LHCN-M2 (cell line): ENCODE data around the gene KCNS1. TPM values are rescaled to one million over a fixed set of nuclear protein-coding genes. Genes with fewer than 3 reads are reported as not detected.
A peak's percentile ranks its signal among the peaks of the same experiment; 100 is the strongest.
"Not testable (repeated sequence)": the region's sequence is repeated elsewhere in the genome, so short reads cannot be mapped to it uniquely, and the experiment has no call there.

Experiments
- DNase-seq: peaks from one replicate; pipeline ENCODE4 v3.0.0-alpha.2; 2012; ENCODE audit warnings: low read depth
- polyA plus RNA-seq: library from polyadenylated mRNA; unstranded; fragments of >200 nt; gene quantifications from one replicate; pipeline ENCODE4 v1.2.1, GENCODE V29; 2012; ENCODE audit warnings: missing spikeins
- total RNA-seq: library from RNA; depleted of rRNA; stranded (reverse); fragments of >200 nt; gene quantifications from 2 replicates; pipeline ENCODE4 v1.2.3, GENCODE V29; 2014; rRNA removed

The KCNS1 gene, protein sequence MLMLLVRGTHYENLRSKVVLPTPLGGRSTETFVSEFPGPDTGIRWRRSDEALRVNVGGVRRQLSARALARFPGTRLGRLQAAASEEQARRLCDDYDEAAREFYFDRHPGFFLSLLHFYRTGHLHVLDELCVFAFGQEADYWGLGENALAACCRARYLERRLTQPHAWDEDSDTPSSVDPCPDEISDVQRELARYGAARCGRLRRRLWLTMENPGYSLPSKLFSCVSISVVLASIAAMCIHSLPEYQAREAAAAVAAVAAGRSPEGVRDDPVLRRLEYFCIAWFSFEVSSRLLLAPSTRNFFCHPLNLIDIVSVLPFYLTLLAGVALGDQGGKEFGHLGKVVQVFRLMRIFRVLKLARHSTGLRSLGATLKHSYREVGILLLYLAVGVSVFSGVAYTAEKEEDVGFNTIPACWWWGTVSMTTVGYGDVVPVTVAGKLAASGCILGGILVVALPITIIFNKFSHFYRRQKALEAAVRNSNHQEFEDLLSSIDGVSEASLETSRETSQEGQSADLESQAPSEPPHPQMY
- not detected in 2 replicates for total RNA-seq
- not detected for polyA plus RNA-seq

DNA sequence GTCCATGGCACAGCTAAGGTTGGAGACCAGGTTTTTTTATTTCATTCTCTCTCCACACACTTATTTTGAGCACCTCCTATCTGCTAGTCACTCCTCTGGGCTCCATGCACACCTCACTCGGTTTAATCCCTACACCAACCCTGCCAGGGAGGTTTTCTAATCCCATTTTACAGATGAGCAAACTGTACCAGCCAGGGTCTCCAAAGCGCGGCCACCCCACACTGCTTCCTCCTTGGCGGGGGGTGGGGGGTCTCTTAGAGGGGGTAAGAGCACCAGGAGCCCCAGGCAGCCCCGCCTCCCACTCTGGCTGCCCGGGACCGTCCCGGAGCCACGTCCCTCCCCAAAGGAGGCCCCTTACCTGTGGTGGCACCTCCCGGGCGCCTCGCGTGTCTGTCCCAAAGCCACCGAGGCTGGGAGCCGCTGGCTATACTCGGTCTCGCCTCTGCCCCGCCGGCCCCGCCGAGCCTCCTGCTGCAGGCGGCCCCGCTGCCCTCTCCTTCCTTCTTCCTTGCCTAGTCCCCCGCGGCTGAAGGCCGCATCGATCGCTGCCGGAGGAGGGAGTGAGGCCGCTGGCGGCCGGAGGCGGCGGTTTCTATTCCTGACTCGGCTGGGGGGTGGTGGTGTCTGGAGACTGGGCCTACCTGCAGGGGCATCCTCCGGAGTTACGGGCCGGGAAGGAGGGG lies at the start of gene KCNS1:
KCNS1 (minus strand) TSS at position 565 of the 683 bp plus-strand sequence. CDS start 1,891 bp downstream, outside the sequence.
- DNase-seq: no peak

GRCh38 chr20:45149062-45149461 lies 48.1 kb upstream of the KCNS1 start:
- DNase-seq: no peak

DNA sequence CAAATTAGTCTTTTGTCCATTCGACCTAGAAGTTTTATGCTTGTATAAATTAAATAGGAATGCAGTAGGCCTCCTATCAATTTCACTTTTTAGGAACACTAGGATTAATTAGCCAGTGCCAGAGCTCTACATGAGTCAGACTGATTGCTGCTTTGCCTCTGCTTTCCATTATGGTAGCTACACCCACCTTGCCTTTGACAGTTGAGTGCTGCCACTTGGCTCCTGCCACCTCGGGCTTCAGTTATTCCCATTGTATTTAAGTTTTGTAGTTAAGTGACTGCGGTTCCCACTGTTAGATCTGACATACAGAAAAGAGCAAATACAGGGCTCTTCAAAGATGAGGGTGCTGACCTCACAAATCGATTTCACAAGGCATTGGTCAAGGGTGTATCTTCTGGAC lies 39.9 kb upstream of the KCNS1 start:
- DNase-seq: no peak

- not testable (repeated sequence) for DNase-seq
These were observed 38.9 kb upstream of the KCNS1 start for GRCh38 chr20:45139733-45140375.

GRCh38 chr20:45138561-45139300 lies 37.8 kb upstream of the KCNS1 start:
- peak; percentile 5 for DNase-seq

GRCh38 chr20:45136911-45137310 lies 36.0 kb upstream of the KCNS1 start:
- no peak for DNase-seq

- no peak for DNase-seq
These were observed 27.2 kb upstream of the KCNS1 start for GRCh38 chr20:45128099-45128498.

GRCh38 chr20:45124365-45124764 lies 23.4 kb upstream of the KCNS1 start, which contains the start of gene WFDC12:
WFDC12 (minus strand) TSS chr20:45124465; CDS start chr20:45124447, 18 bp downstream.
- no peak for DNase-seq

DNA sequence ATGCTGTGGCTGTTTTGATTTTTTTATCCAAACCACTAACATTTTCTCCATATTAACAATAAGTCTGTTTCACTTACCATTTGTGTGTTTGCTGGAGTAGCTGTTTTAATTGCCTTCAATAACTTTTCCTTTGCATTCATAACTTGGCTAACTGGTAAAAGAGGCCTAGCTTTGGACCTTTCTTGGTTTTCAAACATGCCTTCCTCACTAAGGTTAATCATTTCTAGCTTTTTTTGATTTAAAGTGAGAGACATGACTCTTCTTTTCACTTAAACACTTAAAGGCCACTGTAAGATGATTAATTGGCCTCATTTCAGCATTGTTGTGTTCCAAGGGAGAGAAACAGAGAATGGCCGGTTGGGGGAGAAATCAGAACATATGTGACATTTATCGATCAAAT lies 20.5 kb upstream of the KCNS1 start:
- no peak for DNase-seq

- DNase-seq: no peak
These were observed 18.8 kb upstream of the KCNS1 start for GRCh38 chr20:45119556-45120266.

DNA sequence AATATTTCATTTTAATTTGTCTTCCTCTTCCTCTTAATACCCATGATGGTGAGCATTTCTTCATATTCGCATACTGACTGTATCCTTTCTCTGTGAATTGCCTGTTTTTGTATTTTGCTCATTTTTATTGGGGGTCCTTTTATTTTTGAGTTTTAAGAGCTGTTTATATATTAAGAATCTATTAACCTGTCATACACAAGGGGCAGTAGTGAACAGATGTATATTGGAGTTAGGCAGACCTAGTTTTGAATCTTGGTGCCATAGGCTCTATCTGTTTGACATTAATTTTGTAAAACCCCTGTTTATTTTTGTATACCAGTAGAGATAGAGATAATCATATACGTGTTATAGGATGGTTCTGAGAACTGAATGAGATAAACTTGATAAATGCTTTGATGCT lies 17.1 kb upstream of the KCNS1 start:
- no peak for DNase-seq

DNA sequence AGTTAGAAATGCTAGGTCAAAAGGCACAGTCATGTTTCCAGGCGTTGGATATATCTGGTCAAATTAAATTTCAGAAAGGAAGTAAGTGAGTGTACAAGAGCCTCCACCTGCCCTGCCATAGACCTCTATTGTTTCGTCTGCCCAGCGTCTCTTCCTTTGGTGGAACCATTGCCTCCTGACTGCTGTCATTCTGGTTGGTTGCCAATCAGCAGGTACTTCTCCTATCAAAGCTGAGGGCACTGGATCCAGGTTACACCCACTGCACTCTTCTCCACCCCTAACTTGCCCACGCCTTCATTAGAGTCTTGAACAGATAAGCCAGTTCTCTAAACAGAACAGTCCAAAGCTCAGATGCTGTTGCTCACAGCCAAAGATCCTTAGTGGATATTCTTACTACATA lies 16.7 kb upstream of the KCNS1 start:
- DNase-seq: no peak

DNA sequence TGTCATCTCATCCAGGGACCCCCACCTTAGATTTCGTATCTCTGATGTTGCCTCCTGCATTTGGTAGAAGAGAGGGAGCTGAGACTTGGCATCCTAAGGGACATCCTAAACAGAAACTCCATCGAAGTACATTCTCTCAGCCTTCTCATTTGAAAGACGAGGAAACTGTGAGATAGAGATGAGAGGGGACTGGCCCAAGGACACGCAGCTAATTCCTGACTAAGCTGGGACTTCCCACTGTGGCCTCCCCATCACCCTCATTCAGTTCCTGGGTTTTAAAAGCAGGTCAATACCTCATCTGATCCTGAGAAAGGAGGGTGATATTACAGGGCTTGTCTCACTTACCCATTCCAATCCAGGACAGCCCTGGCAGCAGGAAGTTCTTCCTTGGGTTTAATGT lies 14.9 kb upstream of the KCNS1 start:
- no peak for DNase-seq

GRCh38 chr20:45115386-45115774 lies 14.5 kb upstream of the KCNS1 start:
- no peak for DNase-seq

DNA sequence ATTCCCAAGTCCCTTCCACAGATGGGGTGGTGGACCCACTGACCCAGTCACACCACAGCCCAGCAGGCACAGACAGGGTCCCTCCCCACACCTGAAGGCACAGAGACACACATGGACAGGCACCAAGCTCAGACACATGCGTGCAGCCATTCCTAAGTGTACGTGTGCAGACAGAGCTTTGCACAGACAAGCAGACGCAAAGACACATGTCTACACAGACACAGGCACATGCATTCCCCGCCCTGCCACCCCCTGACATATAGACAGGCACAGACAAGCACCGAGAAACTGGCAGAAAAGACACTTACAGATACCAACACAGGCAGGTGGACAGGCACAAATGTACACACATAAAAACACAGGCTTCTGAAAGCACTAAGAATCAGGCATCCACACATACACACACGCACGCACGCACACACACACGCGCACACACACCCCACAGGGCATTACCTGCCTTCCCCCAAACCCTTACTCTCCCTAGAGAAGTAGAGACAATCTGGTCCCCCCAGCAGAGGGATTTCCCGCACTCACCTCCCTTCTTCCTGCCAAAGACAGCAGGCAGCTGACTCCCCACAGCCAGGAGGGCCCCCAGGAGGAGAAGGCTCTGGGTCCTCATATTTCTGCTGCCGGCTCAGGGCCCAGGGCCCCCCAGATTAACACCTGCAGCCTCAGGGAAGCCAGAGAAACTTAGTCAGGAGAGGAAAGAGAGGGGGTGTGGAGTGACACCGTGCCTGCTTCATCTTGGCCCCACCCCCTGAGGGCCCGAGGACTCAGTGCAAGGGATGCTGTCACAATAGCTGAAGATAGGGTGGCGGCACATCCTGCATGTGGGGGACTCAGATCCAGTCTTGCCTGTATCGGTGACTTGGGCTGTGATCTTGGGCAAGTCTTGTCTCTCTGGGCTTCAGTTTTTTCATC lies 13.8 kb upstream of the KCNS1 start, which contains the start of gene WFDC5:
WFDC5 (minus strand) TSS at position 710 of the 921 bp plus-strand sequence; CDS start at position 619, 91 bp downstream.
- no peak for DNase-seq

- DNase-seq: no peak
These were observed 12.9 kb upstream of the KCNS1 start for GRCh38 chr20:45113865-45114264.

DNA sequence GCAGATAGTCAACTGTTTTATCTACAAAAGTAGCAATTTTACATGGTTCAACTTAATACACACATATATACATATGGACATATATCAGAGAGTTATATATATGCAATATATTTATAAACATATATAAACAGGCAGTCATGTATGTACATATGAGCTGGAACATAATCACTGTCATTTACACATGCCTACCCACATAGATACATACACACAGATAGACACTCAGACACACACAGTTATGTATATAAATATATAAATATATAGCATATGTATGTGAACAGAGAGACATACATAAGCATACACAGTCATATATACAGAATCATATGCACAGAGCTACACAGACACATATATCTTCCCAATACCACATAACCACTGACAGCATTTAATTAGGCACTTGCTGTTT lies 11.8 kb upstream of the KCNS1 start:
- no peak for DNase-seq

DNA sequence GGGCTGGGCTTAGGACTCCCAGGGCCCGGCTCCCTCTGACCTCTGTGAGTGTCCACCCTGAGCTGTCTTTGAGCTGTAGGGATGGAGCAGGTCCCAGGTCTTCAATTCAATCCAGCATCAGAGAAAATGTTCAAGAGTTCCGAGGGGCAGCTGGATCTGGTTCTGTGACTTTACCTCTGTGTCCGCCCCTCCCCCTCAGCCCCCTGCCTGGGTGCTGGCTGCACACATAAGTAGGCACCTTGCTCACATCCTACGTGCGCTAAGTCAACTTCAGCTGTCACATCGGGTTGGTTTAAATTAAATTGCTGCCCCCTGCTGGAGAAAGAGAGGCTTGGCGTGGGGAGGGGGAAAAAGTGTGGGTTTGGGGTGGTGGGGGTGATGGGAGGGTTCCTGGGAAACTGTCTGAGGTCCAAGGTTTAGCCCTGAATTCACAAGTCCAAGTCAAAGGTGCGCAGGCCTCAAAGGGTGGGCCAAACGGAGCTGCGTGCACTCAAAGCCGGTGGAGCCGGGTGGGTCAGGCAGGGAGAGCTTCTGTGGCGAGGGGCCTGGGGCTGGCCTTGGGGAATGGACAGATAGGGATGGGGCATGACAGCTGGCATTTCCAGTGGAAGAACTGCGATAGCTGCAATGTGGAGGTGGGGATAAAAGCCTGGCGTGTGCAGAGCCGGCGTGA lies 11.0 kb upstream of the KCNS1 start:
- DNase-seq: no peak

DNA sequence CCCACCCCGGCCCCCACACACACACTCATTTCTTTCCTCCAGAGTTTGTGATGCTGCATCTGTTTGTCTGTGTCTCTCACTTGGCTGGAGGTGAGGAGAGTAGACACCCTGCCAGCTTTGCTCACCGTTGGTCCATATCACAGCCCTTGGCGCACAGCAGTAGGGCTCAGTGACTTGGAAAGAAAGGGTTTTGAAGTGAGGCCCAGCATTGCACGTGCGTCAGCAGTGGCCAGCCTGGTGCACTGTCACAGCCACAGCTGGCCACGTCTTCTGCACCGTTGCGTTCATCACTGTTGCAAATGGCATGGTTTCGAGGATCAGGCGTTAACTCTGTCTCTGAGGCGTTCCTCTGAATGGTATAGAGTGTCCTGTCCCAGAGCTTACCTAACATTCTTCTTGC lies 10.4 kb upstream of the KCNS1 start:
- no peak for DNase-seq
